Activated CD4-positive, CD25-positive, alpha-beta regulatory T cell treated with anti-CD3 and anti-CD28 coated beads, Interleukin-2, amount 50 U/mL, for 16 hours (primary cell): Measurements from ENCODE around the gene STAP2.
A peak's percentile ranks its signal among the peaks of the same experiment; 100 is the strongest.
"Not testable (repeated sequence)": the region's sequence is repeated elsewhere in the genome, so short reads cannot be mapped to it uniquely, and the experiment has no call there.

ENCODE experiments used
- DNase-seq: peaks from one replicate; pipeline ENCODE4 v3.0.0-alpha.2; 2020; ENCODE audit warnings: low read depth, low spot score

STAP2 gene

GRCh38 chr19:4357921-4358326 lies 19.3 kb upstream of the STAP2 start:
- DNase-seq: no peak

GRCh38 chr19:4357095-4357797 lies 18.6 kb upstream of the STAP2 start:
- DNase-seq: no peak

- no peak for DNase-seq
Observed at GRCh38 chr19:4354897-4355296, 16.3 kb upstream of the STAP2 start.

- no peak for DNase-seq
Observed at GRCh38 chr19:4354282-4354681, 15.7 kb upstream of the STAP2 start.

DNA sequence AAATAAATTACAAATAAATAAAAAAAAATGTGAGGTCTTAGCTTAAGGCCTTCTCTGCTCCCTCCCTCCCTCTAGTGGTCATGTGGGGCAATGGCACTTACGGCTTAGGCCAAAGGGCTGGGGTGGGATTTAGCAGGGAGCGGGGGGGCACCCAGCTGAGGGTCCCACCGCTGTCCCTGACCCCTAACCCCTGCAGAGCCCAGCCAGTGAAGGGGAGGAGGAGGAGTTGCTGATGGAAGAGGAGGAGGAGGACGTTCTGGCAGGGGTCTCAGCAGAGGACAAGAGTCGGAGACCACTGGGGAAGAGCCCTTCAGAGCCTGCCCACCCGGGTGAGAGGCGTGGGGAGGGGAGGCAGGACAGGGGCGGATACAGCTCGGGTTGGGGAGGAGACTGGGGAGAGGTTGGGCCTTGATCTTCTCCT lies 14.1 kb upstream of the STAP2 start:
- no peak for DNase-seq

DNA sequence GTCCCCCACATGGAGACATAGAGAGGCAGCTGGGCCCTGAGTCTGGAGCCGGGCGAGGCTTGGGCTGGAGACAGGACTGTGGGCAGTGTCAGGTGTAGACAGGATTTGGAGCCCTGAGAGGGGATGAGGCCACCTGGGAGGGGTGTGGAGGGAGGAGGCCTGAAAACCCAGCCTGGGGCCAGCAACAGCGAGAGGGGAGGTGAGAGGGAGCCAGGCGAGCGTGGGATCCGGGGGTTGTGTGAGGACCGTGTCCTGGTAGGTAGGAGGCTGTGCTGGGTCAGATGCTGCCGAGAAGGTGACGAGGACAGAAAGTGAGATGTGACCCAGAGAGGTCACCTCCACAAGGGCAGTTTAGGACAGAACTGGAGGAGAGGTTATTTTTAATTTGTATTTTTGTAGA lies 12.1 kb upstream of the STAP2 start:
- DNase-seq: no peak

GRCh38 chr19:4350111-4350510 lies 11.5 kb upstream of the STAP2 start:
- no peak for DNase-seq

GRCh38 chr19:4349225-4349624 lies 10.6 kb upstream of the STAP2 start:
- not testable (repeated sequence) for DNase-seq

DNA sequence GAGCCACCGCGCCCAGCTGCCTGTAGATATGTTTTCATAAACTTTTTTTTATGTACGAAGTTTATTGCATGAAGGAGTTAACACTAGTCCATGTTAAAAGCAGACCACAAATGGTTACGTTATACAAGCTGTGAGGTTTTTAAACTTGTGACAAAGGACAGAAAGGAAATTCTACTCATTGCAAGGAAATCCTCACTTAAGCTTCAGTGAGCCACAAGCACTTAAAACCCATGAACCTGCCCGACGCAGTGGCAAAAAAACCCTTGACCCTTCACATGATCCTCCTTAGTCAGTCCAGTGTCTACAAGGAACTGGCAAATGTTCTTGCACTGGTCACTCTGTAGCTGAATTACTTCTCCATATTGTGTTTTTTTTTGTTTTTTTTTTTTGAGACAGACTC lies 8.9 kb upstream of the STAP2 start:
- DNase-seq: no peak

DNA sequence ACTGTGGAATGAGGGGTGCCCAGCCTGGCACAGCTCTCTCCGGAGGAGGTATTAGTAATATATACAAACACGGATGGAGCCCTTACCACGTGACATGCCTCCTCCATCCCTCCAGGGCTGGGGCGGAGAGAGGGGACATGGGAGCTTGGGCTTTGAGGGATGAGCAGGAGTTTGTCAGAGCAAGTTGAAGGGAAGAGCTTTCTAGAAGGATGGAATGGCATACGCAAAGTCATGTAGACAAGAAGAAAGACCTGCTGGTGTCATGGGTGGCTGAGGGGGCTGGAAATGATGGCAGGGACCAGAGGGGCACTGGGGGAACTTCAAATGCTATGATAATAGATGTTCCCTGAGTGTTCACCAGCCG lies 7.4 kb upstream of the STAP2 start:
- no peak for DNase-seq

DNA sequence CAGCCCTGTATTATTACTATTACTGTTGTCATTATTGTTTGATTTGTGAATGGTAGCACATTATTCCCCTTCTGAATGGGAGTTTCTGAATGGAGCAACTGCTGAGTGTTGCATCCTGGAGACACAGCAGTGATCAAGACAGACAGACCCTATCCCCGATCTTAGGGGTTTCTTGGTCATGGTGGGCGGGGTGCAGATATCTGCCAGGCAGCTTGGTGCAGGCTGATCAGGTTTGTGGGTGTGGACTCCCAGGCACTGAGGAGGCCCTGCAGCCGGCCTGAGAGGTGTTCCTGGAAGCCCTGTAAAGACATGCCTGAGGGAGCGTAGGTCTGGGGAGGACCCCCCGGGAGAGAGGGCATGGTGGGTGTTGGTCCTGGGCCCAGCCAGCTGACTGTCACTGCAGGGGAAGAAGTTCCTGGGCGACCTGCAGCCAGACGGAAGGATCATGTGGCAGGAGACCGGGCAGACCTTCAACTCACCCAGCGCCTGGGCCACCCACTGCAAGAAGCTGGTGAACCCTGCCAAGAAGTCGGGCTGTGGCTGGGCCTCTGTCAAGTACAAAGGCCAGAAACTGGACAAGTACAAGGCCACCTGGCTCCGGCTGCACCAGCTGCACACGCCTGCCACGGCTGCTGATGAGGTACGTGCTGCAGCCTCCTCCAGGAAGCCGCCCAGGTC lies 6.9 kb upstream of the STAP2 start:
- DNase-seq: no peak

DNA sequence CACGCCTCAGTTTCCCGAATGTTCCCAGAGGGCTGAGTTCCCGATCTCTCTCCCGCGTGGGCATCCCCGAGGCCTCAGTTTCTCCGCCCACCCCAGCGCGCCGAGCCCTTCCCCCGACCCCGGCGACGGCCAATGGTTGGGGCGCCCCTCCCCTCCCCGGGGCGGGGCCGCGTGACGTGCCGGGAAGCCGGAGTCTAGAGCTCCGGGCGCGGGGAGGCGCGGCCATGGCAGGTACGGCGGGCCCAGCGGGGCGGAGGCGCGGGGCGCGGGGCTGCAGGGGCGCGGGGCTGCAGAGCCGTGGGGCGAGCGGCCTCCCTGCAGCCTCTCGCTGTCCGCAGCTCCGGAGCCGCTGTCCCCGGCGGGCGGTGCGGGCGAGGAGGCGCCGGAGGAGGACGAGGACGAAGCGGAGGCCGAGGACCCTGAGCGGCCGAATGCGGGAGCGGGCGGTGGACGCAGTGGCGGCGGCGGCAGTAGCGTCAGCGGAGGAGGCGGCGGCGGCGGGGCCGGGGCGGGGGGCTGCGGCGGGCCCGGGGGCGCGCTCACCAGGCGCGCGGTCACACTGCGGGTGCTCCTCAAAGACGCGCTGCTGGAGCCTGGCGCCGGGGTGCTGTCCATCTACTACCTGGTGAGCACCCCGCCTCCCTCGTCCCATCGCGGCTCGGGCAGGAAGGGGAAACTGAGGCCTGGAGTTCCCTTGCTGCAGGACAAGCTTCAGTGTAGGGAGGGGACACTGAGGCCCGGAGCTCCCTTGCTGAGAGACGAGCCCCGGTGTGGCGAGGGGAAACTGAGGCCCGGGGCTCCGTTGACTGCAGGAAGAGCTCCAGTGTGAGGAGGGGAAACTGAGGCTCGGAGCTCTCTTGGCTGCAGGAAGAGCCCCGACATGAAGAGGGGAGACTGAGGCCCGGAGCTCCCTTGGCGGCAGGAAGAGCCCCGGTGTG lies 5.0 kb upstream of the STAP2 start, which contains the start of gene MPND:
Gene MPND (plus strand): TSS at position 193 of the 938 bp plus-strand sequence. CDS start 32 bp downstream, at position 225.
- peak; percentile 90 for DNase-seq

DNA sequence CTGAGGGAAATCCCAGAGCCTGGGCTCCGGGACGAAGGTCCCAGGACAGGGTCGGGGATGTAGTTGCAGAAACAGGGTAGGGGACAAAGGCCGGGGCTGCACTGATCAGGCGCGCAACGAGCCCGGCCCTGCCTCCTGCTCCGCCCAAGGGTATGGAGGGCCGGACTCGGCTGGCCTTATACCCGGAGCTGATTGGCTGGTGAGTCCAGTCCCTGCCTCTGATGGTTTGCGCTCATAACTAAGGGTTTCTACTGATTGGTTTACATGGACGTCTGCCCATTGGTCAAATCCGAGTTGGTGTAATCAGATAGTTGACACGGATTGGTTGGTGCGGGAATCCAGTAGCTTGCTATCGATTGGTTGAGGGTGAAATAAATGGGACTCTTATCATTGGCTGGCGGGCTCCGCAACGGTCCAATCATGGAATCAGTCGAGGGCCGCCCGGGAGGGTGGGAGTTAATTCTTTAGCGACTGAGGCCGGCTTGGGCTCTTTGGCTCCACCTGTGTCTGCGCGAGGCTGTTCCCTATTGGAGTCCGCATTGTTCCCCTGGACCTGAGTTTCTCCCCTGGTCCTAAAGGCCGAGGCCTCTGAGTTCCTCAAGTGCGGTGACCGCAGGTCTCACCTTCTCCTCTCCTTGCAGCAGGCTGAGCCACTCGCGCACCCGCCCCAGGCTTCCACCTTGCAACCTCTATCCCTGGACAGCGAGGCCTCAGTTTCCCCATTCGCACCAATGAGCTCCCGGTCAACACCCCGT lies 4.2 kb upstream of the STAP2 start:
- peak; percentile 90 for DNase-seq

- DNase-seq: no peak
Observed at GRCh38 chr19:4342314-4342614, 3.6 kb upstream of the STAP2 start.

- DNase-seq: no peak
Observed at GRCh38 chr19:4337906-4338440, 654 bp downstream of the STAP2 start.

DNA sequence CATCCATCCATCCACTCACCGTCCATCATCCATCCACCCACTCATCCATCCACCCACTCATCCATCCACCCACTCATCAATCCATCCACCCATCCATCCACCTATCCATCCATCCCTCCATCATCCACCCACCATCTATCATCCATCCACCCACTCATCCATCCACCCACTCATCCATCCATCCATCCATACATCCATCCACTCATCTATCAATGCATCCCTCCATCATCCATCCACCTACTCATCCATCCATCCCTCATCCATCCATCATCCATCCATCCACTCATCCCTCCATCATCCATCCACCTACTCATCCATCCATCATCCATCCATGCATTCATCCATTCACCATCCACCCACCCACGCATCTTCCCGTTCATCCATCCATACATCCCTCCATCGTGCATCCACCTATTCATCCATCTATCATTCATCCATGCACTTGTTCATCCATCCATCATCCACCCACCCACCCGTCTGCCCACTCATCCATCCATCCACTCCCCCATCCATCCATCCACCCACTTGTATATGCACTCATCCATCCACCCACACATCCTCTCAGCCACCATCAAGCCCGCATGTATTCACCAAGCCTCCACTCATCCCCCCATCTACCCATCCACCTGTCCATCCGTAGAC lies 3.6 kb downstream of the STAP2 start:
- DNase-seq: no peak

GRCh38 chr19:4329858-4330257 lies 8.8 kb downstream of the STAP2 start:
- no peak for DNase-seq

GRCh38 chr19:4328991-4329681 lies 9.5 kb downstream of the STAP2 start:
- not testable (repeated sequence) for DNase-seq

GRCh38 chr19:4328243-4328990 lies 10.2 kb downstream of the STAP2 start:
- DNase-seq: peak; percentile 88

GRCh38 chr19:4327877-4328242 lies 10.8 kb downstream of the STAP2 start:
- no peak for DNase-seq
